Germinal center (tissue), 1 donor: ENCODE data around the gene CALCA.
"Not testable (repeated sequence)": the region's sequence is repeated elsewhere in the genome, so short reads cannot be mapped to it uniquely, and the experiment has no call there.

ENCODE experiments used
- DNase-seq: peaks from one replicate; pipeline ENCODE4 v3.0.0; 2012; ENCODE audit warnings: mixed read lengths, low spot score

The CALCA gene, protein sequence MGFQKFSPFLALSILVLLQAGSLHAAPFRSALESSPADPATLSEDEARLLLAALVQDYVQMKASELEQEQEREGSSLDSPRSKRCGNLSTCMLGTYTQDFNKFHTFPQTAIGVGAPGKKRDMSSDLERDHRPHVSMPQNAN

DNA sequence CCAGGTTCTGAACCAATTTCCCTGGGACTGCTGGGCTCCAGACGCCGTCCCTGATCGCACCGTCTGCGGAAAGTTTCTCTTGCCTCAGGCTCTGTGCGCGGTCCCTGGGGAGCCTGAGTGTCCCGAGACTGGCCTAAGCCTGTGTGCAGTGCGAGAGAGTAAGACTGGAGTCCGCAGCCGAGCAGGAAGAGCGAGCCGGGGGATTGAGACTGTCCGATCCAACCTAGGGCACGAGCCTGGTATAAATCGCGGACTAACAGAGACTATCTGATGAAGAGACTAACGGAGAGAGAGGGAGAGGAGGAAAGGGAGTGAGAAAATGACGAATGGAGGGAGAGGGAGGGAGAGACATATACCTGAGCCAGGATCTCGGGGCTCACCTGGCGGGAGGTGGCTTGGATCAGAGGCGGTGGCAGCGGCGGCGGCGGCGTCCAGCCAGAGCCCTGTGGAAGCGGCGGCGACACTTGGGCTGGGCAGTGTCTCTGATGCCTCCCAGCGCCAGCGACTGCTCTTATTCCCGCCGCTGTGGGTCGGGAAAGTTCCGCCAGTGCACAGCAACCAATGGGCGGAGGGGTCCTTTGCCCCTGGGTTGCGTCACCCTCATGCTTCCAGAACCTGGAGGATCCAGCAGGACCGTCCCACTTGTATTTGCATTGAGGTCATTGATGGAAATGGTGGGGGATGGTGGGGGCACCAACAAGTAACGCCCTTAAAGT lies at the start of gene CALCA:
TSS of gene CALCA (minus strand) at position 487 of the 716 bp plus-strand sequence. CDS start 1,159 bp downstream, outside the sequence.
- DNase-seq = no peak

DNA sequence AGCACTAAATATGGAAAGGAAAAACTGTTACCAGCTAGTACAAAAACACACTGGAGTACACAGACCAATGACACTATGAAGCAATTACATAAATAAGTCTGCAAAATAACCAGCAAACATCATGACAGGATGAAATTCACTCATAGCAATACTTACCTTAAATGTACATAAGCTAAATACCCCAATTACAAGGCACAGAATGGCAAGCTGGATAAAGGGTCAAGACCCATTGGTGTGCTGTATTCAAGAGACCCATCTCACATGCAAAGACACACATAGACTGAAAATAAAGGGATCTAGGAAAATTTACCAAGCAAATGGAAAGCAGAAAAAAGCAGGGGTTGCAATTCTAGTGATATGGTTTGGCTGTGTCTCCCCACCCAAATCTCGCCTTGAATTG lies 44.0 kb upstream of the CALCA start:
- DNase-seq = no peak

DNA sequence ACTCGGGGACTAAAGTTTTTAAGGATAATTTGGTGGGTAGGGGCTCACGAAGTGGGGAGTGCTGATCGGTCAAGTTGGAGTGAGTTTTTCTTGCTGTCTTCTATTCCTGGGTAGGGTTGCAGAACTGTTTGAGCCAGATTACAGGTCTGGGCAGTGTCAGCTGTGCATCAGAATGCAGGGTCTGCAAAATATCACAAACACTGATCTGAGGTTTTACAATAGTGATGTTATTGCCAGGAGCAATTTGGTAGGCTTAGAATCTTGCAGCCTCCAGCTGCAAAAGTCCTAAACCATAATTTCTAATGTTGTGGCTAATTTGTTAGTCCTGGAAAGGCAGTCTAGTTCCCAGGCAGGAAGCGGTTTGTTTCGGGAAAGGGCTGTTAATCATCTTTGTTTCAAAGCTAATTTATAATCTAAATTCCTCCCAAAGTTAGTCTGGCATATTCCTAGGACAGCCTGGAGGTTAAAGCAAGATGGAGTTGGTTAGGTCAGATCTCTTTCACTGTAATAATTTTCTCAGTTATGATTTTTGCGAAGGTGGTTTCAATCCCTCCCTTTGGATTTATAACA lies 39.7 kb upstream of the CALCA start:
- no peak for DNase-seq

DNA sequence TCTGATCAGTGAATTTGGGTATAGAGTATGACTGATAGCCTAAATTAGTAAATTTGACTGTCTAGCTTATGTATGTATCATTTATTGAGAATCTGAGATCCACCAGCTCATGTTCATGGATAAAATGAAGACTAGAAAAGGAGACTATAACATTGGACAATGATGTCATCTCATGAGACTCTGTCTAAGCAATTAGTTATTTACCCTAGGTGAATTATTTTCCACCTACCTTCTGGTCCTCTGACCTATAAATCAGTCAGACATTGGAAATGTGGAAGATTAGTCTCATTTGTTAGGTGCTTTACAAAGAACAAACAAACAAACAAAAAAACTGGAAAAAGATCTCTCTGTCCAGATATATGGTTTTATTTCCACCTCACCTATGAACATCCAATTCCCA lies 38.7 kb upstream of the CALCA start:
- DNase-seq = no peak

DNA sequence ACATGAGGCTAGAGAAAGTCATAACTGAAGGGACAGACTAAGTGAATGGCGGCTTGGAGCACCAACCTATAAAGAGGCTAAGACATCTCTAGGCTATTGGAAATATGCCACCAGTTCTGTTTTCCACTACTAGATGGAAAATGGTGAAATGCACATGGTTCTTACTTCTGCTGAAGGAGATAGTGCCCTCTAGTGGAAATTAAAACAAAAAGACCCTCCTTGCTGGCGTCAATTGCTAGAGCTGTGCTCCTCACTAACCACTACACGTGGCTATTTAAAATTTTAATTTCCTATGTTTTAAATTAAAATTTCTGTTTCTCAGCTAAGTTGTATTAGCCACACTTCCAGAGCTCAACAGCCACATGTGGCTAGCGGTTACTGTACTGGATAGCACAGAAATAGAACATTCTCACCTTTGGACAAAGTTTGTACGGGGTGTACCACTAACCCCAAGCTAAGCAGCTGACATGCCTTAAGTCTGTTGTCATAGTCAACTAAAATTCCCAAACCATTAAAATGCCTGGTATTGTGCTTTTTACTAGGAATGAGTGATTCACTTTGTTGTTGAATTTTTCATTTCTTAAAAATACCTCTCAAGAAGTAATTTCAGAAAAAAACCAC lies 34.1 kb upstream of the CALCA start:
- DNase-seq = peak; percentile 17

DNA sequence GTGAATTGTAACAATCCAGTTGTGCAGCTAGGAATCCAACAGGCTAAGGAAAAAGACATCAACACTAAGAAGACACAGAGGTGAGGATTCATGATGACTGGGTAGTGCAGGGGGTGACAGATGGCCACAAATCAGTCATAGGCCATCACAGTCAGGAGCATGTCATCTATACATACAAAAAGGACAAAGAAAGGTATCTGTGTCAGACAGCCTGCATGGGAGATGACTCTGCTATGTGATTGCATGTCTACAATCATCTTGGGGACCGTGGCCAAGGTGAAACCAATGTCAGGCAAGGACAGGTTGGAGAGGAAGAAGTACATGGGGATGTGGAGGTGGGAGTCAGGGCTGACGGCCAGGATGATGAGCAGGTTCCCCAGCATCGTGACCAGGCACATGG lies 16.0 kb upstream of the CALCA start:
- DNase-seq = not testable (repeated sequence)

DNA sequence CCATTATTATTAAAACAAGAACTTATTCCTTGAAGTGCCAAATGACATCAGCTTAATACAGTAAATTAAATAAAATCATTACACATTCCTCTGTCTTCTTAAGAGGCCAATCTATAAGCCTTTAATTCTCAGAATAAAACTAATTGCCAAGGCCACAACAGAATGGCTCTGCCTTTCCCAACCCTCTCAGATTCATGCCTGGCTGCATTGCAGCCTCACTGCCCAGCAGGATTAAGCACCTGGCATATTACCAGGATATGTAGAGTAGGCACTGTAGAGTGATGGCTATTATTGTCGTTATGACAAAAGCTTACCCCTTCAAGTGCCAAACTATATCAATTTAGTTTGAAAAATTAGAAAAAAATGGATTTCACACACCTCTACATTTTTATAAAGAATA lies 9.4 kb upstream of the CALCA start:
- no peak for DNase-seq

DNA sequence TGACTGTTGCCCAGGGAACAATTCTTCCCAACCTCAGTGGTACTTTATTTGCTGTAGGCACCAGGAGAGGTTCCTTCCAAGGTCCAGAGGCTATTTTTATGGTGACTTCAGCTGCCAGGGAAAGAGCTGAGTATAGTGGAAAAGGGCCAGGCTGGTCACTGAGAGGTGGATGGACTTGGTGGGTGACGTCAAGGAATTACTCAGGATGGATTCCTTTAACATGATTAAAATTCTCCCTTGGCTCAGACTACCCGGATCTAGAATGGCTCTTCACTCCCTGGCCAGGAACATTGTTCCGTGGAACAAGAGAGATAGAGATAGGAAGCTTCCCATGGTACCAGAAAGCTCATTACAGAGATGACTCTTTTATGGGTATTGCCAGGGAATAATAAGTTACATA lies 8.7 kb upstream of the CALCA start:
- DNase-seq = no peak

DNA sequence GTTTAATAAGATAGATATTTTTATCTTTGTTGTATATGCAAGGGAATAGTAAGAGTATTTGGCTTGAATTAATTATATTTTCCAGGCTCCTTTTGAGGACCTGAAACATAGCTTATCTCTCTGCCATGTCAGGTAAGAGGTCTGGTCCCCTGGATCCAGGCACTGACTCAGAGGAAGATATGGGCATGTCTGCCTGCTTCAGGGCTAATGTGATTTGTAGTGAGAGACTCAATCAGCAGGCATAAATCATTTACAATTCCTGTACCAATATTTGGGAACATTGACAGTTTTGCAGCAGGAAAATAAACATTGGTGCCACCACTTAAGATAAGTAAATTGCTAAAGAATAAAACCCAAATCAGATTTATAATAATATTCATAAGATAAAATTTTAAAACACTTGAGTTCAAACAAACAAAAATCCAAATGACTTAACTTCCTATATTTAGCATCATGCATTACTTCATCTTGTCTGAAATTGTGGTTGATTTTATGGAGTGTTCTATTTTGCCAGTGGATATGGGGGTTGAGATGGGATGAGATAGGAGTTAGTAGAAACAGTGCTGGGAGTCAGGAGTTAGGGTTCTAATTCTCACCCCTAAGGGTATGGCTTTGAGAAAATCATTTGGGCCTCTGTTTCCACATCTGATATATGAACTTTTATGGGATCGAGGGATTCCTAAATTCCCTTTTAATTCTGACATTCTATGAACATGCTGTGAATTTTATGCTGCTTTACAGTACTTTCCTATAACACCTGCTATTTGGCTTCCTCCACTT lies 5.1 kb upstream of the CALCA start:
- no peak for DNase-seq

DNA sequence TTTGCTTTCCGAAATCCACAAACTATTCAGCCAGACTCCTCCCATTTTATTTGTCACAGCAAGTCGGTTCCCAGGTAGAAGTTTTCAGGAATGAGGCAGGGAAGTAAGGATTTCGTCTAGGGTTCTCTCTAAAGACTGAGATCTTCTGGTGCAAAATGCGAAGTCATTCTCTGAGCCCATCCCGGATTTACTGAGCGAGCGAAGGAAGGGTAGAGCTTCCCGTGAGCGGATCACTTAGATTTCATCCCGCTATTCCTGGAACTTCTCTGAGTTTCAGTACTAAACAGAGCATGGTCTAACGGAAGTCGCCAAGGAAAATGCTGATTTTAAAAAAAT lies 3.1 kb upstream of the CALCA start:
- DNase-seq = no peak

DNA sequence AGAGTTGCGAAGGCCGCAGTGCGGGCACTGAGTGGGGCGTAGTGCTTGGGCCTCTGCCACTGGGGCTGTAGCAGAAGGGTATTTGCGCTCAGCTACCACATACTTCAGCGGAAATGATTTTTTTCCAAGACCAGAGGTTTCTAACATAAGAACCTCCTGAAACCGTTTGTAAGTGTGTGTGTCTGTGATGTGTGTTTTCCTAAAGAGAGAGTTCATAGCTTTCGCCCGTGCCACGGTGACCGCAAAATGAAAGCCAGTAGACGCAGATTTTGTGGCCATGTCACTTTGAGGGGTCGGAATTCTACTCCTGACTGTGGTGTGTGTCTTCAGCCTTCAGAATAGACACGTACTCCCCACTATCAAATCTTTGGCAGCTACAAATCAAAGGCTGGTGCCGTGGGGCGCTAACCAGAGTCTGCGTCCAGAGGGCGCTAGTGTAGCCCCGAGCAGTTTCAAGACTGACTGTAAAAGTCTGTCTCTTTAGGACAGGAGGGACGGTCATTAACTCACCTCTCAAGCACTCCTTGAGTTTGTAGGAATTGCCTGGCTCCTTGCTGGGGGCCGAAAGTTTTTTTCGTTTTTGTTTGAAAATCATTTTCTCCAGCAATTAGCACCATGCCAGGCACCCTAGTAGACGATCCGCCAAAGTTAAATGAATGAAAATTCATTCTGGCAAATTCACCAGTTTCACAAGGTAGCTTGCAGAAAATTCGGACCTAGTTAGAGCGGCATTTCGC lies 2.5 kb upstream of the CALCA start:
- DNase-seq = peak; percentile 46

DNA sequence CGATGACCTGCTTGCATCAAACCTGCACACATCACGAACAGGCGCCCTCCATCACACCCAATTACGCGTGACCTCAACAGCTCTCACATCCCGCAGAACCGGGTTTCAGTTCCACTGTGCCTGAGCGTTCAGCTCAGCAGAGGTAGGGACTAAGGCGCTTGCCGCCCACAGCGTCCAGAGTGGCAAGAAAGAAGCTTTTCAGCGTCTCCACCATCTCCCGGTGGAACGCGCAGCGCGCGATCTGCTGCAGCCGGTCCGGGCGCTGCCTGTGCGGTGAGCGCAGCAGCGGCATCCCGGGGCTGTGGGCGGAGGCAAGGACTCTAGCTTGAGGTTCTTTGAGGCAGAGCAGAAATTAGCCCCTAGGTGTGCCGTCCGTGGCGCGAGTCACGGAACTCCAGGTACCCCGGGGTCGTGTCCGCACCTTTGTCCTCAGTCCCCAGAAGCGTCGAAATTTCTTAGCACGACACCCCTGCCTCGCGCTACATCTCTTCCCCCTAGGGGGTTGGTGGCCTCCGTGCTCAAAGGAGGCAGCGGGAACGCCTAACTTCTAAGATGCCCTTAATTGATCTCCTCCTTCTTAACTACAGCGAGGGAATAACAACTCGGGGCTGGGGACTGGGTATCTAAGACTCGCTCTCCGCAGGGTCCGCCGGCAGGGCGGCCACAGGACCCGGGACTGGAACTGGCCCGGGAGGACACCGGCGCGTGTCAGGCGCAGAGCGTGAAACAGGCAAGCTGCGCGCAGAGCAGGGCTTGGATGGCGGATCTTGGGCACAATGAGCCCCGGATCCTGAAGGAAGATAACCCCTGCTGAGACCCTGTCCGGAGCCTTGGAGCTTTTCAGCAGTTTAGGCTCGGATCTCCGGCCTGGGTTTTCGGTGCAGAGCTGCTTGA lies 1.7 kb upstream of the CALCA start:
- peak; percentile 25 for DNase-seq

DNA sequence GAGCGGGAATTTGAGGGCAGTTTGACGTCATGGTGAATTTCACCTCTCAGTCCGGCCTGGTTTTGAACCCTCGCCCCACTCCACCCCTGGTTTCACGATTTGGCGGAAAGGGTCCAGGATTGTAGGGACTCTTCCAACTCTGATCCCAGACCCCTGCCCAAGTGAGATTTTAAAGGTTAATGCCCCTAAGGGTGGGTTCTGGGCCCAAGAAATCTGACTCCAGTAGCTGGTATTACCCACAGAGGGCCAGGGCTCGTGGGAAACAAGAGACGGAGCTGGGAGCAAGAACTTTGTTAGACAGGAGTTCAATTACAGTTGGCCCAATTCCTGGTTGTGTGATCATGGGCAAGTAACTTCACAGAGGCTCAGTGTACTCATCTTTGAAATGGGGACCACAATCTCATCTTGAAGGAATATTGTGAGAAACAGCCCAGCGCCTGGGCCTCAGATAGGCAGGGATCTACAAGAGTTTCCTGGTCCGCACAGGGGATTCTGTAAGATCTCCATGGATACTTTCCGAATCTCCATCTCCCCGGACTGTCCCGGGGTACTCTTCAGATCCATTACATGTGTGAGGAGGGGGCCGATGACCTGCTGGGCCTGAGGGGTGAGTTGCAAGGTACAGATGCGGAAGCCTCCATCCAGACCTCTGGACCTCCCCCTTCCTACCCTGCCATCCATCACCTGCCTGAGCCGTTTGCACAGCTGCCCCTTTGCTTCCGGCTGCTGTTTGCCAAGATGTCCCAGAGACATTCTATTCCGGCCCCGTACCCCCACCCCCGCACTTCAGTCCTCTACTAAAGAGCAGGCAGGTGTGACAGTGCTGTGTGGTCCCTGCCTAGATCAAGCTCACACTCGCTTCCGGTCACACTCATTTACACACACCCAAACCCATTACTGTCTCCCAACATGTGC lies 687 bp upstream of the CALCA start:
- no peak for DNase-seq

DNA sequence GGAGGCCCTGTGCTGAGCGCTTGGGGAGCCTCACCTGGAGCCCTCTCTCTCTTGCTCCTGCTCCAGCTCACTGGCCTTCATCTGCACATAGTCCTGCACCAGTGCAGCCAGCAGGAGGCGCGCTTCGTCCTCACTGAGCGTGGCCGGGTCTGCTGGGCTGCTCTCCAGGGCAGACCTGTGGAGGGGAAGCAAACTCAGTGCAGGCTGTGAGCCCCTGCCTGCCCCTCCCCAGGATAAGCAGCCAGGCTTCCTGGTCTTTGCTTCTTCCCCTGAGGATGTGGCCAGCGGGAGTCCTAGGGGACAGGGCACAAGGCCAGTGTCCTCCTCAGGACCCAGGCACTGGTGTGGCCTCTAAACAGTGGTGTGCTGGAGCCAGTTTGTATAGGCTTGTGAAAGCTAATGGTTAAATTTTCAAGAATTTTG lies 2.2 kb downstream of the CALCA start:
- DNase-seq = no peak

DNA sequence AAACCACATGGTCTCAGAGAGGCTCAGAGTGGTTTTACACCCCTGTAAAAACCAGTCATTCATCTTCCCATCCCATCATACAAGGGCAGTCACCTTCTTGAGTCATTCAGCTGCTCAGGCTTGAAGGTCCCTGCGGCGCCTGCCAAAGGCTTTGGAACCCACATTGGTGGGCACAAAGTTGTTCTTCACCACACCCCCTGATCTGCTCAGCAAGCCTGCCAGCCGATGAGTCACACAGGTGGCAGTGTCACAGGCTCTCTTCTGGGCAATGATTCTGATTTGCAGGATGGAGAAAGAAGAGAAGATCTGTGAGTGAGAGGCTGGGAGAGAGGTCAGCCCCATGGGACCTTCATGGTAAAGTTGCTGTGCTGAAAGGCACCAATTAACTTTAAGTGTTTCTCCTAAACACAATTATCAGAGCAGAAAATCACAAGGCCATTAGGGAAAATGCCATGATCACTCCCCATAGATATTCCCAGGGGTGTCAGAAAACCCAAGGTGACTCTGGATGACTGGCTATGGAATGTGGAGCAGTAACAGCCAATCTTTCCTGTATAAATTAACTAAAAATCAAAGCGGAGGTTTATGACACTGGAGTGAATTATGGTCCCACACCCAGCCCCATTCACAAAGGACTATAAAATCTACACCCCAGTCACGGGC lies 4.4 kb downstream of the CALCA start:
- DNase-seq = no peak

DNA sequence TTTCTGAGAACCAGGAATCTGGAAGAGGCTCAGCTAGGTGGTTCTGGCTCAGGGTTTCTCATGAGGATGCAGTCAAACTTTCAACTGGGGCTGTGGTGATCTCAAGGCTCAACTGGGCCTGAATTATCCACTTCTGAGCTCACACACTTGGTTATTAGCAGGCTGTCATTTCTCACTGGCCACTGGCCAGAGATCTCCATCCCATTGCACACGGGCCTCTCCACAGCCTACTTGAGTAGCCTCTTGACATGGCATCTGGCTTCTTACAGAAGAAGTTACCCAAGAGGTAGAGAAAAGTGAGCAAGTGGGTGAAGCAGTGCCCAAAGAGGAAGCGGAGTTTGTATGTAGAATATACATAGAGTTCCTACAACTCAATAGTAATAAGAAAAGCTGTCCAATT lies 16.0 kb downstream of the CALCA start:
- DNase-seq = no peak

DNA sequence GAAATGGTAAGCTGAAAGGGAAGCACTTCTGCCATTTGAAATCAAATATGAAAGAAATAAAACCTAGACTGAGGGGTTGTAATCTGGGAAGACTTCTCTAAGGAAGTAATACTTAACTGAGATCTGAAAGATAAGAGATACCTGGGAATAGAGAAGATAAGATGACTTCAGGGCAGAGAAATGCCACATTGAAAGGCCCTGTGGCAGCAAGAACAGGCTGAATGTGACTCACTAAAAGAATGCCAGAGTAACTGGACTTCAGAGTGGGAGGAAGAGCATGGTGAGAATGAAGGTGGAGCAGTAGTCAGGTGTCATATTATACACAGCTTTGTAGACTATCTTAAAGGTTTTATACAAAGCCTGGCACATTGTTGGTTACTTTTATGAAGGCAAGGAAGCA lies 17.6 kb downstream of the CALCA start:
- DNase-seq = no peak

DNA sequence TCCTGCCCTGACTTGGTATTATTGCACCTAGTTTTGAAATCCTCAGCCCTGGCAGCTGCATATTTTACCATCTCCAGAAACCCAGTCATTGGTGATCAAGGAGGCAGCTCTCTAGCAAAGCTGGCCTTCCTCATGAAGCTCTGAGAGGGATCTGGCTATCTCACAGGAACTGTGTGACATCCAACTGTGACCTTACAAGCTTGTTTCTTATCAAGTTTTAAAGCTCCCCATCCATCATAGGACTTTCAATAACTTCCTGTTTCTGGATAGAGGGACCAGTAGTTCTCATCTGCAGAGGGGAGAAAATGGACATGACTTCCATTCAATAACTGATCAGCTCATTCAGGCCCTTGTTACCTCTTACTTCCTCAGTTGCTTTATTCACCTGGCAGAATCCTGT lies 18.2 kb downstream of the CALCA start:
- no peak for DNase-seq

DNA sequence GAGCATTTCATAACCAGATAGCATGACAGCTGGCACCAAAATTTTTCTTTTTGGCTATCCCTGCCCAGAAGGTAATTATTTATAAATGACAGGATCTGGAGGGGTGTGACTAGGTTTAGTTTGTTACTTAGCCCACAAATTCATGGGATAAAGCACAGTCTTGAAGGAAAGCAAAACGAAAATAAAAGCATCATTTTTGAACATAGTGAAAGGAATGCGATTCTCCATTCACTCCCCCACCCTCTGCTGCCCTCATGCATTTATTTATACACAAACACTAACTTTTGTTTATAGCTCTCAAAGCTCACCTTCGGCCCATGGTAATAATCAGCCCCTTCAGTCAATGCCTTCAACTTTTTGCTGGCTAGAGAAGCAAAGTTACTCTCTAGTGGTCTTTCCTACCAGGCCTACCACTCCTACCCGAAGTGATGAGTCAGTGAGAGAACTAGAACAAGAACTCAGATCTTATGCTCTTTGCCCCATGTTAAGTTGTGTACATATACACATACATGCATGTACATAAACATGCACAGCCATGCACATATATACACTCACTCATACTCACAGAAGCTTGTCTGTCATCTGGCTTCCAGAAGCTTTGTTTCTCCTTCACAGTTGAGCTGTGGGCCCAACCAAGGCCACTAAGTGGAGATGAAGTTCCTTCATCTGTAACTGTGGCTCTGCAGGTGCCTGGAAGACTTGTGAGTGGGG lies 22.6 kb downstream of the CALCA start:
- no peak for DNase-seq
